GM10248 (cell line): ENCODE results near the gene KIF26A.

Source experiments
- CTCF ChIA-PET: fragments of 300-600 bp; sonication (Branson Sonifier 250); formaldehyde crosslinking; extraction: SDS; loops from one replicate; lab custom pipeline; 2021; ENCODE audit warnings: antibody characterized with exemption; lab: Yijun Ruan, JAX
- POLR2A ChIA-PET: fragments of 350-650 bp; sonication (Branson Sonifier 250); formaldehyde crosslinking; extraction: SDS; loops from one replicate; lab custom pipeline; 2020; ENCODE audit warnings: antibody characterized with exemption; lab: Yijun Ruan, JAX
- DNase-seq: peaks from one replicate; pipeline ENCODE4 v3.0.0; 2012; ENCODE audit errors: extremely low spot score
- TF ChIP-seq, protein P1 (sequence below): IDR thresholded peaks from 2 replicates; pipeline ENCODE4 v1.5.1; 2012; ENCODE audit warnings: mild to moderate bottlenecking, low read depth; ENCODE audit errors: extremely low read depth, missing control alignments, control extremely low read depth

KIF26A gene

DNA sequence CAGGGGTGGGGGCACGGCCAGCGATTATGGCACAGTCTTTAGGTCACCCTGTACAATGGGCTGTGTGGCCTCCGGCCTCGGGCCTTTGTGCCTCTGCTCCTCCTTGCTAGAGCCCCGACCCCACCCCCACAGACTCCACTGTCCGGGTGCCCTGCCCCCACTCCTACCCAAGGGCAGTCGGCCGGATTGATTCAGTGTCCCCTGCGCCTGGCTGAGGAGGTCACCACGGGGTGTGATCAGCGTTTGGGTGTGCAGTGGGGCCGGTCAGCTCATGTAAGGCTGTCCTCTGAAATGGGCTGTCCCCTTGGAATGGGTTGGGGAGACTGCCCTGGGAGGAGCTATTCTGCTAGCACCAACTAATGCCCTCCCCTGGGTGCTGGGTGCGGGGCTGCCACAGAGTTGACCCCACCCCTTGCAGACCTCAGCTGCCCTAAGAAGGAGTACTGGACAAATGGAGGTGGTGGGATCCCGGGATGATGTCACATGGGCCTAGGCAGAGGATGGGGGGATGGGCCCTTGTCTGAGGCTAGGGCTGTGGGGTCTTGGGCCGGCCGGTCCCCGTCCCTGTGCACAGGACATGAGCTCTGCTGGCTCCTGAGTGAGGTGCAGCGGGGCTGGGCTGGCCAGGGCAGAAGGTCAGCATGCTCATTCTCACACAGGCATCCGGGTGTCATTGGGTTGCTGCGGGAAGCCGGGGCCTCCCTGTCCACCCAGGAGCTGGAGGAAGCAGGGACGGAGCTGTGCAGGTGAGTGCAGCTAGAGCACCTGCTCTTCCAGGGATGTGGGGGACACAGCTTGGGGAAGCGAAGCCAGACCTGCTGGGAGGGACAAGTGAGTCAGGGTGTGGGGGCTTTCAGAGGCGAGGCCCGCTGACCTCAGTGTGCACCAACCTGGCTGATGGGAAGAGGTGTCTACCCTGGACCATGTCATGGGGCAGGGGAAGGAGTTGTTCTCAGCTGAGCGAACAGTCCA, 29.5 kb upstream of the KIF26A start:
- TF ChIP-seq, protein P1, sequence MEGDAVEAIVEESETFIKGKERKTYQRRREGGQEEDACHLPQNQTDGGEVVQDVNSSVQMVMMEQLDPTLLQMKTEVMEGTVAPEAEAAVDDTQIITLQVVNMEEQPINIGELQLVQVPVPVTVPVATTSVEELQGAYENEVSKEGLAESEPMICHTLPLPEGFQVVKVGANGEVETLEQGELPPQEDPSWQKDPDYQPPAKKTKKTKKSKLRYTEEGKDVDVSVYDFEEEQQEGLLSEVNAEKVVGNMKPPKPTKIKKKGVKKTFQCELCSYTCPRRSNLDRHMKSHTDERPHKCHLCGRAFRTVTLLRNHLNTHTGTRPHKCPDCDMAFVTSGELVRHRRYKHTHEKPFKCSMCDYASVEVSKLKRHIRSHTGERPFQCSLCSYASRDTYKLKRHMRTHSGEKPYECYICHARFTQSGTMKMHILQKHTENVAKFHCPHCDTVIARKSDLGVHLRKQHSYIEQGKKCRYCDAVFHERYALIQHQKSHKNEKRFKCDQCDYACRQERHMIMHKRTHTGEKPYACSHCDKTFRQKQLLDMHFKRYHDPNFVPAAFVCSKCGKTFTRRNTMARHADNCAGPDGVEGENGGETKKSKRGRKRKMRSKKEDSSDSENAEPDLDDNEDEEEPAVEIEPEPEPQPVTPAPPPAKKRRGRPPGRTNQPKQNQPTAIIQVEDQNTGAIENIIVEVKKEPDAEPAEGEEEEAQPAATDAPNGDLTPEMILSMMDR = no peak
- POLR2A ChIA-PET = interaction anchor here (0.6 kb wide), 1 partner anchor 24 kb away, joined by 4 read pairs; no protein-coding TSS in a partner anchor
- no peak for DNase-seq
- CTCF ChIA-PET = interaction anchor here (1.2 to 1.7 kb wide), 2 partner anchors 15 to 31 kb away, joined by 3 to 8 read pairs; no protein-coding TSS in a partner anchor

DNA sequence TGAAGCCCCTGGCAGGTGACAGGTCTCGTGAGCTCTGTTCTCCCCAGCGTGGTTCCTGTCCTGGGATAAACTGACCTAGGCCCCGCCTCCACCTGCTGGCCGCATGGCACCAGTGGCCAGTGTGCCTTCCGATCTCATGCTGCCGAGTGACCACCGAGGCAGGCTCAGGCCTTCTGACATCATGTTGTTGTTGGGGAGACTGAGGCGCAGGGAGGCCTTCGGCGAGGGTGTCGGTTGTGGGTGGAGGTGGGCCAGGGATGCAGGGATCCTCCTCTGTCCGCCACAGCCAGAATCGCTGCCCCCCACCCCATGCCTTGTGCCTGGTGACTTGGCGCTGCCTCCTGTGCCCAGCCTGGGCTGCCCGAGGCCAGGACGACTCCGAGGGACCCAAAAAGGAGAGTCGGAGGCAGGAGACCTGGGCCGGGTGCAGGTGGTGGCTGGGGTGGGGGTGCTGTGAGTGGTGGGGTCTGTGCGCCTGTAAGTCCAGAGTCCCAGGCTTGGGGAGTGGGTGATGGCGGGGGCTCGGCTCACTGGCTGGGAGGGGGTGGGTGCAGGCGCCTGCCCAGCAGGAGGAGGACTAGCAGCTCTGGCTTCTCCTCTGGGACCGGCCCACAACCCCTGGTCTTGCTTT, 28.5 kb upstream of the KIF26A start:
- ChIA-PET CTCF (interaction anchor here (1.2 to 1.7 kb wide), 2 partner anchors 16 to 32 kb away, joined by 3 to 8 read pairs; no protein-coding TSS in a partner anchor), POLR2A (no interaction called here)
- no peak for DNase-seq
- TF ChIP-seq, protein P1 = no peak

DNA sequence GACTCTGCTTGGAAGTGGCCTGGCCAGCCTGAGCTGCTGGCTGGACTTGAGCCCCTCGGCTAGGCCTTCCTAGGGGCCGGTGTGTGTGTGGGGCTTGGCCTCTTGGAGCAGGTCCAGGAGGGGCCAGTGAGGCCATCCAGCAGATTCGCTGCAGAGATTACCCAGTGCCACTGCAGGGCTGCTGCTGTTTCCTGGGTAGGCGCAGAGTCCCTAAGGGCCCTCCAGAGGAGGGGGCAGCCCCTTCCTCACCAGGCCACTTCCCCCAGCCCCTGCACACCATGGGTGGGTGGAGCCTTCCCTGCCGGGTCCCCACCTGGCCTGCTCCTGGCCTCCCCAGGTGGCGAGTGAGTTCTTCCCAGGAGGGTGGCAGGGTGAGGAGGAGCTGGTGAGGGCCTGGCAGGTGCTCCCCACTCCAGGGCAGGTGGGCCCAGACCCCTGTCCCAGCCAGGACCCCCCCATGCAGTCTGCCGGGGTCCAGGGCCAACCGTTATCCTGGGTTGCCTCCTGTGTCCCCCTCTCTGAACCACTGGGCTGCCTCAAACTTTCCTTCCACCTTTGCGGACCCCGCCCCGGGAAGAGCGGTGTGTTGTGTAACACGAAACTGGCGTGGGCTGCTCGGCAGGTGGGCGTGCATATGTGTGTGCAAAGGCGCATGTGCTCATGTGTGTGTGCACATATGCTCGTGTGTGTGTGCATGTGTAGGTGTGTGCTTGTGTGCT, 27.7 kb upstream of the KIF26A start:
- TF ChIP-seq, protein P1 = no peak
- CTCF ChIA-PET = no interaction called here
- POLR2A ChIA-PET = no interaction called here
- no peak for DNase-seq

DNA sequence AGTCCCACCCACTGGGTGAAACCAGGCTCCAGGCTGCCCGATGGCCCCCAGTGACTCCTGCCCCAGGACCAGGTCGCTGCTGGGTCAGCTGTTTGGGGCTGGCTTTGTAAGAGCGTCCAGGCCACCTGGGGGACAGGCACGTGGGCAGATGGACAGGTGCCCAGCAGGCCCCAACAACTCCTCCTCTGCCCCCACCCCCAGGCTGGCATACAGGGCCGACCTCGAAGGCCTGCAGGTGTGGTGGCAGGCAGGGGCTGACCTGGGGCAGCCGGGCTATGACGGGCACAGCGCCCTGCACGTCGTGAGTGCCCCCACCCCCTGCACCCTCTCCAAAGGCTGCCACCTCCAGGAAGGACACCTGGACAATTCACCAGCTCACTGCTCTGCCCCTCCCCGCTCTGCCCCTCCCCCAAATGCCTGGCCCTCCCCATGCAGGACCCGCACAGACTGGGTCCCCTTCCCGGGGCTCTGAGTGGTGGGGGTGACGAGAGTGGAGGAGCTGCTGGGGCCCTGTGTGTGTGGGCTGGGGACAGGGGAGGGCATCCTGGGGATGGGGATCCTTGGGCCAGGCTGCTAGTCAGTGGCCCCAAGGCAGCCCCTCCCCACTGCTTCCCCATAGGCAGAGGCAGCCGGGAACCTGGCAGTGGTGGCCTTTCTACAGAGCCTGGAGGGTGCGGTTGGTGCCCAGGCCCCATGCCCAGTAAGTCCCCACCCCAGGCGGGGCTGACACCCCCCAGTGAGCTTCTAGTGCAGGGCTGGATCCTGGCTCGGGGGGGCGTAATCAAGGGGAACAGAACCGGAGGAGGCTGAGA, 26.9 kb upstream of the KIF26A start:
- TF ChIP-seq, protein P1 = no peak
- POLR2A ChIA-PET = no interaction called here
- DNase-seq = no peak
- CTCF ChIA-PET = no interaction called here

DNA sequence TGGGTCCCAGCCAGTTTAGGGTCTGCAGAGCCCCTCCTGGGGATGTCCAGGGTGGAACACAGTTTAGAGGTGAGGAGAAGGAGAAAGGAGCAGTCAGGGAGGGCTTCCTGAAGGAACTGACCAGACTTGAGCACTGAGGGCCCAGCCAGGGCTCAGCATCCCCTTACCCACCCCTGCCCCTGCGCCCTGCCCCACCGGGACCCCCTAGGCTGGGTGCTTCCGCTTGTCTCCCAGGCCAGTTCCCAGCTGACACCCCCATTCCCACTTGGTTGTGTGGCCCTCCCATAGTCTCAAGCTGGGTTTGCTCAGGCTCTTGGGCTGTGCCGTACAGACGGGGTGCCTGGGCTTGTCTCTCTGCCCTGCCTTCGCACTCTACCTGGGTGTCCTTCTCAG, 26.3 kb upstream of the KIF26A start:
- CTCF ChIA-PET = no interaction called here
- POLR2A ChIA-PET = no interaction called here
- DNase-seq = no peak
- TF ChIP-seq, protein P1 = no peak
